Kidney (tissue), 14 donors: ENCODE results near the gene UBASH3B. TPM values are rescaled to one million over a fixed set of nuclear protein-coding genes. Genes with fewer than 3 reads are reported as not detected.

Experiments
- DNase-seq, 5 donors: peaks; one replicate each; pipeline ENCODE4 v3.0.0-alpha.2; 2013 to 2020
- FAIRE-seq: peaks from 2 replicates; lab custom pipeline; 2012; peaks lifted over from hg19 to GRCh38; lab: Jason Lieb, UNC
- H3K27ac ChIP-seq, 2 donors: one replicate each; pipeline ENCODE4 v1.7.0; 2013; ENCODE audit warnings: low read depth in 2 of 2, low read length in 2 of 2, inconsistent platforms in 1 of 2
- H3K27me3 ChIP-seq: one replicate; pipeline ENCODE4 v1.7.1; 2013; ENCODE audit warnings: low read length, inconsistent platforms; ENCODE audit not compliant: control insufficient read depth, insufficient read depth
- H3K36me3 ChIP-seq, 3 donors: one replicate each; pipeline versions ENCODE4 v1.7.0 to v1.7.1; 2013; ENCODE audit warnings: low read length in 3 of 3, control low read depth in 1 of 3, inconsistent platforms in 1 of 3; ENCODE audit not compliant: insufficient read depth in 3 of 3, control insufficient read depth in 2 of 3
- H3K4me1 ChIP-seq, 3 donors: one replicate each; pipeline versions ENCODE4 v1.7.0 to v1.7.1; 2013; ENCODE audit warnings: low read length in 3 of 3, inconsistent platforms in 1 of 3, low read depth in 1 of 3; ENCODE audit not compliant: control insufficient read depth in 2 of 3, insufficient read depth in 2 of 3
- H3K4me3 ChIP-seq, 3 donors: one replicate each; pipeline versions ENCODE4 v1.7.0 to v1.8.1; 2013; ENCODE audit warnings: low read length in 3 of 3, control low read depth in 1 of 3, inconsistent platforms in 1 of 3
- H3K9ac ChIP-seq, 3 donors: one replicate each; pipeline versions ENCODE4 v1.7.0 to v1.7.1; 2013; ENCODE audit warnings: low read length in 3 of 3, control low read depth in 1 of 3, inconsistent platforms in 1 of 3
- H3K9me3 ChIP-seq, 3 donors: one replicate each; pipeline versions ENCODE4 v1.7.0 to v1.7.1; 2013; ENCODE audit warnings: low read length in 3 of 3, control low read depth in 1 of 3, inconsistent platforms in 1 of 3; ENCODE audit not compliant: control insufficient read depth in 2 of 3, insufficient read depth in 1 of 3
- CTCF ChIP-seq: IDR thresholded peaks from 3 replicates; pipeline ENCODE4 v1.5.1; 2012; ENCODE audit warnings: mild to moderate bottlenecking, moderate library complexity, borderline replicate concordance; ENCODE audit not compliant: insufficient read depth; ENCODE audit errors: extremely low read depth
- intact Hi-C: fragments of 100-400 bp; cut with DNase I; formaldehyde crosslinking; loops from one replicate; pipeline ENCODE4 v1.11.1; 2022
- polyA plus RNA-seq: library from polyadenylated mRNA; stranded (reverse); fragments of 350-450 nt; fragmentation: Illumina TruSeq; extraction: RNeasy Lipid Tissue Mini Kit (QIAGEN cat#74804); gene quantifications from one replicate; pipeline ENCODE4 v1.2.3, GENCODE V29; 2014; ENCODE audit warnings: low read depth, low replicate concordance; ENCODE audit not compliant: insufficient read depth
- total RNA-seq: library from RNA; stranded (reverse); fragmentation: NEBNext Ultra II Directional; extraction: Animal tissue kit (Norgen Biotek cat#: 25700); gene quantifications from one replicate; pipeline ENCODE4 v1.2.1, GENCODE V29; 2021
- donor health status: control.
- donor health status: control.
- donor health status: control.
- donor health status: control.
- donor health status: control.
- donor health status: DM: yes; HTN: yes; CAD: no.
- donor health status: Normal renal cell carcinoma (clear cell type).

Gene UBASH3B
- total and polyA plus RNA-seq, 2 donors from 2014 or later, result 0.62 to 22.8 TPM

- intact Hi-C loops, result no loop called here
- Histone ChIP-seq H3K4me1 (no peaks in the 10 kb centered on the region), H3K27me3 (no peaks in the 10 kb centered on the region), H3K36me3 (no peaks in the 10 kb centered on the region), H3K9ac (no peak overlapping the region), H3K9me3 (no peaks in the 10 kb centered on the region), H3K27ac (no peak overlapping the region), H3K4me3 (no peak overlapping the region)
- no peak for TF ChIP-seq CTCF
- DNase-seq, result no peak
- no peak for FAIRE-seq
These were observed 157.8 kb downstream of the UBASH3B start for GRCh38 chr11:122813176-122813893.

- H3K27me3 ChIP-seq, result no peaks in the 10 kb centered on the region
- no peak overlapping the region for H3K4me3 ChIP-seq
- intact Hi-C loops, result no loop called here
- H3K4me1 ChIP-seq, result no peaks in the 10 kb centered on the region
- no peaks in the 10 kb centered on the region for H3K36me3 ChIP-seq
- DNase-seq, result no peak
- H3K27ac ChIP-seq, result no peak overlapping the region
- H3K9me3 ChIP-seq, result no peaks in the 10 kb centered on the region
- FAIRE-seq, result no peak
- TF ChIP-seq CTCF, result no peak
- no peak overlapping the region for H3K9ac ChIP-seq
These were observed 158.4 kb downstream of the UBASH3B start for GRCh38 chr11:122813894-122814270.

- TF ChIP-seq CTCF, result no peak
- no peak overlapping the region for H3K9ac ChIP-seq
- H3K27ac ChIP-seq, result no peak overlapping the region
- H3K36me3 ChIP-seq, result no peaks in the 10 kb centered on the region
- H3K4me3 ChIP-seq, result no peak overlapping the region
- no peak for DNase-seq
- FAIRE-seq, result no peak
- intact Hi-C loops, result no loop called here
- H3K27me3 ChIP-seq, result no peaks in the 10 kb centered on the region
- H3K9me3 ChIP-seq, result no peaks in the 10 kb centered on the region
- H3K4me1 ChIP-seq, result no peaks in the 10 kb centered on the region
These were observed 158.9 kb downstream of the UBASH3B start for GRCh38 chr11:122814401-122814800.
